HUES6 (cell line): Measurements from ENCODE around the gene CCL27.

Experiments
- H3K27ac ChIP-seq: 2 replicates; pipeline ENCODE4 v1.7.0; 2013; ENCODE audit warnings: low read depth, mild to moderate bottlenecking, low read length, inconsistent platforms
- H3K27me3 ChIP-seq: 2 replicates; pipeline ENCODE4 v1.6.1; 2013; ENCODE audit warnings: low read length; ENCODE audit not compliant: control insufficient read depth, insufficient read depth
- H3K36me3 ChIP-seq: 2 replicates; pipeline ENCODE4 v1.6.1; 2013; ENCODE audit warnings: low read length; ENCODE audit not compliant: control insufficient read depth, insufficient read depth
- H3K4me1 ChIP-seq: 2 replicates; pipeline ENCODE4 v1.6.1; 2013; ENCODE audit warnings: low read length; ENCODE audit not compliant: control insufficient read depth, insufficient read depth
- H3K4me3 ChIP-seq: 2 replicates; pipeline ENCODE4 v1.5.1; 2013; ENCODE audit warnings: low read depth, low read length
- H3K9ac ChIP-seq: one replicate; pipeline ENCODE4 v1.6.1; 2013; ENCODE audit warnings: mild to moderate bottlenecking, low read length
- H3K9me3 ChIP-seq: 2 replicates; pipeline ENCODE4 v1.6.1; 2013; ENCODE audit warnings: low read depth, low read length; ENCODE audit not compliant: control insufficient read depth, insufficient read depth

CCL27 gene

GRCh38 chr9:34658461-34658860 lies 4.0 kb downstream of the CCL27 start:
- H3K27me3 ChIP-seq: no peaks in the 10 kb centered on the region

GRCh38 chr9:34656992-34657391 lies 5.5 kb downstream of the CCL27 start:
- no peaks in the 10 kb centered on the region for H3K9me3 ChIP-seq
- no peak overlapping the region for H3K4me3 ChIP-seq
- no peaks in the 10 kb centered on the region for H3K36me3 ChIP-seq
- H3K9ac ChIP-seq: no peak overlapping the region
- H3K27me3 ChIP-seq: no peaks in the 10 kb centered on the region
- peaks cover 22% of the 10 kb centered on the region for H3K4me1 ChIP-seq
- H3K27ac ChIP-seq: no peak overlapping the region

More at GRCh38 chr9:34658461-34658860, 4.0 kb downstream of the CCL27 start:
- H3K9ac ChIP-seq: no peak overlapping the region
- H3K9me3 ChIP-seq: no peaks in the 10 kb centered on the region
- 0 out of 2 replicates have a peak, but pooled peaks cover 4% of the 10 kb centered on the region for H3K36me3 ChIP-seq
- no peak overlapping the region for H3K4me3 ChIP-seq
- H3K27ac ChIP-seq: no peak overlapping the region
- H3K4me1 ChIP-seq: peaks cover 7% of the 10 kb centered on the region

DNA sequence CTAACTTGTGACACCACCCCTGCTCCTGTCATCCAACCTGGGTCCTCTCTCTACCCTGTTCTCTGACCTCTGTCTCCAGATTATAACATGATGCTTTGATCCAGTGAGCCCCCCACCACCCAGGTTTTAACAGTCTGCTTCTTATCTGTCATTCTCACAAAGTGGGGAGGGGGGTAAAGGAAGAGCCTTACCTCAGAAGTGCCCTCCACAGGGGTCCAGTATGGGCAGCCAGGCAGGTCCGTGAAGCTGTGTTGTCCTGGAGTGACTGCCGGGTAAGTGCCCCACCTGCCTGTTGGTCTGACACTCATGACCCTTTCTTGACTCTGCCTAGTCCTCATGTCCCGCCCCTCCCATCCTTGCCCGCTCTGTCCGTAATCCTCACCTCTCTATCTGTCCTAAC lies 7.1 kb downstream of the CCL27 start:
- Histone ChIP-seq H3K9me3 (no peaks in the 10 kb centered on the region), H3K4me1 (peaks cover 30% of the 10 kb centered on the region), H3K27ac (no peak overlapping the region), H3K9ac (no peak overlapping the region), H3K27me3 (no peaks in the 10 kb centered on the region), H3K4me3 (no peak overlapping the region), H3K36me3 (no peaks in the 10 kb centered on the region)

DNA sequence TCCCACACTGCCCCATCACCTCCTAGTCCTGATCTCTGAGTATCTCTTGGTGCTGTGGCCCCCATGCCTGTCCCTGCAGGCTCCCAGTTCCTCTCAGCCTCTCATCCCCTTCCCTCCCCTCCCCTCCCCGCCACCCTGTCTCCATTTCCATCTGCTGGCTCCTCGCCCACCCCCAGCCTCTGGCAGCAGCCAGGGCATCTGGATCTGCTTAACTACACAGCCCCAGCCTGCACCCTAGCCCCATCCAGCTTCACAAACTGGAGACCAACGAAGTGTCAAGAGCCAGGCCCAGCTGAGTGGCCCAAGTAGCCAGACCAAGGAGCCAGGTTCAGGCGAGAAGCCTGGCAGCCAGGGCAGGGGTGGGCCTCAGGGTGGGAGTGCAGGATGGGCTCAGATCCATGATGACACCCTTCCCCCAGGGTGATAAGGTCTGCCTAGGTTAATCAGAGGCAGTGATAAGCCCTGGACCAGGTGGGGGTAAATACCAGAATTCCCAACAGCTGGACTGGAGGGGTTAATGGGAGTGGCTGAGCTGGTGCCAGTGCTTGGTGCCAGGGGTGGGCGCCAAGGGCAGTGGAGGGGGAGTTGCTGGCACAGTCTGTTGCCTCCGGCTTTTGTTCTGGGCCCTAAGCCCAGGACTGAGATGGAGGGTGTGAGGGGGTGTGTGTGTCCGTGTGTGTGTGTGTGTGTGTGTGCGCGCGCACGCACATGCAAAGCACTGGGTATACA lies 8.0 kb downstream of the CCL27 start:
- Histone ChIP-seq H3K27ac (no peak overlapping the region), H3K27me3 (no peaks in the 10 kb centered on the region)

DNA sequence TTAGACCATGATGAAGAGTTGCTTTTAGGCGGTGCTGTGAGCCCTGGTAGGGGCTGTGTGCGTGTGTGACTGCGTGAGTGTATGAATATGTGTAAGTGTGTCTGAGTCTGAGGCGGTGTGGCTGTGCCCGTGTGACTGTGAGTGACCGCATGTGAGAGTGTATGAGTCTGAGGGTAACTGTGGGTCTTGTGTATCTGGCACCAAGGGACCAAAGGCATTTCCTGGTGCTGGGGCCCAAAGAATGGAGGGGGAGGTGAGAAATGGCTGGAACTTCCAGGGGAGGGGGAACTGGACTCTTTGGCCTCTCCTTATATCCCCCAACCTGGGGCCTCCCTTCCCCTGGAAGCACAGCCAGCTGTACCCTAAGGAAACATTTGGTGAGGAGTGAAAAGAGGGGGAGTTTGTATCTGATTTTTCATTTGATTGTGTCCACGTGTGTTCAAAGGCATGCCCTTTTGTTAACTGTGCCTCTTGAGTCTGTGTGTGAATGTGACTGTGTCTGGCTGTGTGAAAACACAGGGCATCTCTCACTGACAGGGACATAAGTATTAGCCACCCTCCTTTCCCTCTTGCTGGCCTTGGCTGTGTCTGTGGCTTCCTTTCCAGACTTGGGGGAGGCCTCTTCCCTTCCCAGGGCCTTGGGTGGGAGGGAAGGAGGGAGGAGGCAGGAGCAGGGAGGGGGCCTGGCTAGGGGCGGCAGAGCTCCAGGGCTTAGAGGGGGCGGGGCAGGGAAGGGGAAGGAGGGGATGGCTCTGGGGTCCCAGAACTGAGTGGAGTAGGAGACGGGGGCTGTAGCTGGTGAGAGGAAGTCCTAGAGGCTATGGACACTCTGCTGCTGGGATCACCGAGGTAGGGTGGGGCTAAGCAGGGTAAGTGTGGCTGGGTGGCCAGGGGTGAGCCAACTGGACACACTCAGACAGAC lies 9.0 kb downstream of the CCL27 start:
- H3K4me3 ChIP-seq: 0 out of 2 replicates have a peak overlapping the region, but pooled peaks have one; percentile 27
- H3K9ac ChIP-seq: peak overlapping the region; percentile 23
- H3K9me3 ChIP-seq: no peaks in the 10 kb centered on the region
- no peaks in the 10 kb centered on the region for H3K27me3 ChIP-seq
- no peak overlapping the region for H3K27ac ChIP-seq
- H3K4me1 ChIP-seq: peaks cover 30% of the 10 kb centered on the region
- H3K36me3 ChIP-seq: peaks cover 16% of the 10 kb centered on the region

More for the DNA sequence above, 8.0 kb downstream of the CCL27 start:
- Histone ChIP-seq H3K4me1 (peaks cover 30% of the 10 kb centered on the region), H3K36me3 (peaks cover 5% of the 10 kb centered on the region), H3K4me3 (no peak overlapping the region), H3K9me3 (no peaks in the 10 kb centered on the region), H3K9ac (no peak overlapping the region)

DNA sequence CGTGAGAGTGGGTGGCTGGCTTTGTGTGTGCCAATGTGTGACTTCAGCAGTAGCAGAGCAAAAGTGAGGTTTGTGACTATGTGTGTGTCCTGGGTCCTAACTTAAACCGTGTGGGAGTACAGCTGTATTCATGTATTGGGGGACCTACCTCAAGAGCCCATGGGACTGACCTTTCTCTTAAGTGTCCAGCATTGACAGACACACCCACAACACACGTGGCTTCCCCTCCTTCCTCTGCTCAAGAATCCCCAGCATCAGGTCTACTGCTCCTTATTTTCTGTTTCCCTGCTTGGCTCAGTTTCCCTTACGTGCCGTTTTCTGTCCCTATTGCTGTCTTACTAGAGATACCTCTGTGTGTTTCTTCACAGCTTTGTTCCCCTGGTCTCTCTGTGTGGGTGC lies 9.9 kb downstream of the CCL27 start:
- no peak overlapping the region for H3K27ac ChIP-seq
- H3K36me3 ChIP-seq: peaks cover 20% of the 10 kb centered on the region
- H3K4me3 ChIP-seq: peak overlapping the region; percentile 47
- peaks cover 35% of the 10 kb centered on the region for H3K4me1 ChIP-seq
- no peak overlapping the region for H3K9ac ChIP-seq
- H3K27me3 ChIP-seq: no peaks in the 10 kb centered on the region
- no peaks in the 10 kb centered on the region for H3K9me3 ChIP-seq

DNA sequence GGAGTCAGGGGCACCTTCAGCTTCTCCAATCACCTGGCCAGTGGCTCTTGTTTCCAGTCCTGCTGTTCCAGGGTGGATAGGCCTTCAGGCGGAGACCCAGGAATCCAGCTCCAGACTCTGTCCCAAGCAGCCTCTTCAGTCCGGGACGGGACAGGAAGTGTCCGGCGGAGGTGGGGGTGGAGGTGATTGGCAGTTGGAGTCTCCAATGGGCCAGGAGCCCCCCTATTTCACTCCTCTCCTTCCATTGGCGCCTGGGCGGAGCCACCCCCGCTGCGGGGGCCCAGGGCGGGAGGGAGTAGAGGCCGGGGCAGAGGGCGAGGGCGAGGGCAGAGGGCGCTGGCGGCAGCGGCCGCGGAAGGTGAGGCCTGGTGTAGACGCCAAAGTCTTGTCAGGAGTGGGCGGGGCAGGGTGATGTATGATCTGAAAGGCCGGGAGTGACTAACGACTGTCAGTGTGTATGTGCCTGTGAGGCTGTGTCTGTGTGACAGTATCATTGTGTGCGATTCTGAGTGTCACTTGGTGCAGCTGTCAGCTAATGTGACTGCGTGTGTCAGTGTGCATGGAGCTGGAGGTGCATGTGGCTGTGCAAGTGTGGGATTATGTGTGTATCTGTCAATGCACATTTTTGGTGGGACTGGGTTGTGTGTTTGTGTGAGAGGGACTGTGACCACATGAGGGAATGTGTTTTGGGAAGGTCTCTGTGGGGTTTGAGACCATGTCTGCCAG lies 10.4 kb downstream of the CCL27 start, which contains the start of gene IL11RA:
TSS of gene IL11RA (plus strand) at position 310 of the 726 bp plus-strand sequence. CDS start 3,033 bp downstream, outside the sequence.
- Histone ChIP-seq H3K4me3 (peak within 1 kb of the TSS; percentile 62), H3K27ac (0 out of 2 replicates have a peak within 1 kb of the TSS, but pooled peaks have one; percentile 29), H3K4me1 (peaks cover 41% of the 10 kb centered on the region), H3K27me3 (no peaks in the 10 kb centered on the region), H3K9me3 (no peaks in the 10 kb centered on the region), H3K36me3 (peaks cover 20% of the 10 kb centered on the region), H3K9ac (peak within 1 kb of the TSS; percentile 65)

DNA sequence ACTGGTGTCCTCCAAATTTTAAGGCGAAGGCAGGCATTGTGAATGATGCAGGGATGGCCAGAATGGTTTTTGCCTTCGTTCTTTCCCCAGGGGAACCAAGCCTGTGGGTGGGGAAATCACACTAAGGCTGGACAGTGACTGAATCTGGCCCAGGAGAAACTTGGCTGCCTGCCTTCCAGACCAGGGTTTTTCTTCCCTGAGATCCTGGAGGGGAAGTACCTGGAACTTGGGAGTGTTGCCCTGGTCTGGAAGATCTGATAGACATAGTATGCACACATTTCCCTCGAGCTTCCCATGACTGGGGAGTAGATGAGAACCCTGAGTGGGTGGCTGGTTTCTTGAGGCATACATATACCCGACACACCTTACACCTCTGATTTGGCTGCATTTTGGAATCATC lies 11.1 kb downstream of the CCL27 start:
- Histone ChIP-seq H3K9me3 (no peaks in the 10 kb centered on the region), H3K36me3 (peaks cover 20% of the 10 kb centered on the region), H3K4me1 (peaks cover 41% of the 10 kb centered on the region), H3K4me3 (peak overlapping the region; percentile 62), H3K27me3 (no peaks in the 10 kb centered on the region), H3K27ac (0 out of 2 replicates have a peak overlapping the region, but pooled peaks have one; percentile 29), H3K9ac (peak overlapping the region; percentile 65)

DNA sequence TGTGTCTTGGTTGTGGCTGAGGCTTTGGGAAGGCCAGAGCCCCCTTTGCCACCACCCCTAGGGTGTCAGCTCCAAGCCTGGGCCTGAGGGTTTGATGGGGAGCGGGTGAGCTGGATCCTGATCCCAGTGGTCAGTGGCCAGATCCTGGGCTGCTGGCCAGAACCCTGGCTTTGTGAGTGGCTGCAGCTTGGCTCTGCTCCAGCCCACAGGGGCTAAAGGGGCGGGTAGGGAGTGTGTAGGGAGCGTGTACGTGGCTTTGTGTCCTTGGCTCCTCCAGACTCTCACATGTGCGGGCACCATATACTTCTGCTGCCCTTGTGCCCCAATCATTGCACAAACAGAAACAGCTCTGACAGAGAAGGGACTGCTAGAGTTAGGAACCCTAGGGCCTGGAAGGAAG lies 11.6 kb downstream of the CCL27 start:
- H3K36me3 ChIP-seq: peaks cover 20% of the 10 kb centered on the region
- peak overlapping the region; percentile 24 for H3K9ac ChIP-seq
- H3K4me3 ChIP-seq: 0 out of 2 replicates have a peak overlapping the region, but pooled peaks have one; percentile 62
- H3K9me3 ChIP-seq: no peaks in the 10 kb centered on the region
- H3K27ac ChIP-seq: no peak overlapping the region
- peaks cover 46% of the 10 kb centered on the region for H3K4me1 ChIP-seq
- no peaks in the 10 kb centered on the region for H3K27me3 ChIP-seq

DNA sequence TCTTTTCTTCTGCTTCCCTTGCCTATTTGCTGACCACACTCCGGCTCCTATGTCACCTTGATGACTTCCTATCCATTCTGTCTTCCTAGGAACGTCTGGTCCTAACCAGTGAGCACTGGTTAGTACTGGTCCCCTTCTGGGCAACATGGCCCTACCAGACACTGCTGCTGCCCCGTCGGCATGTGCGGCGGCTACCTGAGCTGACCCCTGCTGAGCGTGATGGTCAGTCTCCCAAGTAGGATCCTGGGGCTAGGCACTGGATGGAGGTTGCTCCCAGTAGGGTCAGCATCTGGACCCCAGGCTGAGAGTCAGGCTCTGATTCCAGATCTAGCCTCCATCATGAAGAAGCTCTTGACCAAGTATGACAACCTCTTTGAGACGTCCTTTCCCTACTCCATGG lies 13.8 kb downstream of the CCL27 start:
- Histone ChIP-seq H3K9ac (no peak overlapping the region), H3K27ac (no peak overlapping the region), H3K9me3 (no peaks in the 10 kb centered on the region), H3K4me1 (peaks cover 46% of the 10 kb centered on the region), H3K36me3 (peaks cover 20% of the 10 kb centered on the region), H3K4me3 (no peak overlapping the region), H3K27me3 (no peaks in the 10 kb centered on the region)
